K562 (cell line): ENCODE data around the gene ELK1. TPM values are rescaled to one million over a fixed set of nuclear protein-coding genes. Genes with fewer than 3 reads are reported as not detected.
A peak's percentile ranks its signal among the peaks of the same experiment; 100 is the strongest.

ENCODE experiments used
- BCOR ChIP-seq: fragments of 450-650 bp; IDR thresholded peaks from 2 replicates; pipeline ENCODE4 v1.6.1; 2016
- BHLHE40 ChIP-seq: IDR thresholded peaks from 2 replicates; pipeline ENCODE4 v1.6.1; 2011; ENCODE audit warnings: low read length, improper control_type of control experiment
- CAMTA2 ChIP-seq: fragments of 250-450 bp; sonication (Bioruptor Pico); conservative IDR thresholded peaks from 2 replicates; pipeline ENCODE4 v1.5.1; 2022
- CREB3 ChIP-seq: fragments of 450-650 bp; conservative IDR thresholded peaks from 2 replicates; pipeline ENCODE4 v1.6.1; 2016; ENCODE audit warnings: missing genetic modification characterization, low read depth, mild to moderate bottlenecking, missing compliant biosample characterization, moderate library complexity
- DMBX1 ChIP-seq: fragments of 250-450 bp; sonication (Bioruptor Pico); IDR thresholded peaks from 2 replicates; pipeline ENCODE4 v1.8.0; 2022; ENCODE audit warnings: inconsistent platforms, mild to moderate bottlenecking, moderate library complexity, borderline replicate concordance
- DPF2 ChIP-seq: fragments of 450-650 bp; IDR thresholded peaks from 2 replicates; pipeline ENCODE4 v1.6.1; 2016
- GTF3C2 ChIP-seq: IDR thresholded peaks from 3 replicates; pipeline ENCODE4 v1.6.1; 2011; ENCODE audit warnings: borderline replicate concordance, mild to moderate bottlenecking, moderate library complexity; ENCODE audit not compliant: insufficient read length; ENCODE audit errors: extremely low read depth
- HES1 ChIP-seq: fragments of 450-650 bp; IDR thresholded peaks from 2 replicates; pipeline ENCODE4 v1.6.1; 2016; ENCODE audit warnings: low read depth, mild to moderate bottlenecking, moderate library complexity
- KAT7 ChIP-seq: sonication (generic); formaldehyde crosslinking; IDR thresholded peaks from 2 replicates; pipeline ENCODE4 v1.8.0; 2022; ENCODE audit warnings: missing genetic modification reagents, mild to moderate bottlenecking, borderline replicate concordance
- MAFK ChIP-seq: IDR thresholded peaks from 2 replicates; pipeline ENCODE4 v1.6.1; 2011; ENCODE audit warnings: low read length, improper control_type of control experiment
- MECOM ChIP-seq: fragments of 250-450 bp; sonication (Bioruptor Pico); IDR thresholded peaks from 2 replicates; pipeline ENCODE4 v1.8.0; 2022; ENCODE audit warnings: inconsistent platforms
- MTA3 ChIP-seq: fragments of 450-650 bp; formaldehyde crosslinking; IDR thresholded peaks from 2 replicates; pipeline ENCODE4 v1.6.1; 2017; ENCODE audit warnings: mild to moderate bottlenecking, borderline replicate concordance
- PHTF2 ChIP-seq: fragments of 250-450 bp; sonication (Bioruptor Pico); IDR thresholded peaks from 2 replicates; pipeline ENCODE4 v1.5.0; 2021; ENCODE audit warnings: mild to moderate bottlenecking
- RFX7 ChIP-seq: fragments of 250-450 bp; sonication (Bioruptor Pico); IDR thresholded peaks from 2 replicates; pipeline ENCODE4 v1.5.1; 2021; ENCODE audit warnings: mild to moderate bottlenecking
- SAFB2 ChIP-seq: fragments of 200-400 bp; formaldehyde crosslinking; IDR thresholded peaks from 2 replicates; pipeline ENCODE4 v1.6.1; 2018; ENCODE audit warnings: borderline replicate concordance, low read length, low read depth, moderate library complexity; ENCODE audit not compliant: severe bottlenecking
- SMARCA4 ChIP-seq: fragments of 450-650 bp; IDR thresholded peaks from 2 replicates; pipeline ENCODE4 v1.6.1; 2016
- TCFL5 ChIP-seq: fragments of 250-450 bp; sonication (Bioruptor Pico); conservative IDR thresholded peaks from 2 replicates; pipeline ENCODE4 v1.6.1; 2021; ENCODE audit warnings: mild to moderate bottlenecking, moderate library complexity, matching md5 sums
- ZBTB2 ChIP-seq: fragments of 450-650 bp; IDR thresholded peaks from 2 replicates; pipeline ENCODE4 v1.6.1; 2016; ENCODE audit warnings: antibody characterized with exemption
- ZNF316 ChIP-seq: fragments of 450-650 bp; IDR thresholded peaks from 2 replicates; pipeline ENCODE4 v1.6.1; 2016
- ZNF347 ChIP-seq: fragments of 450-650 bp; formaldehyde crosslinking; IDR thresholded peaks from 2 replicates; pipeline ENCODE4 v1.4.0; 2020; ENCODE audit warnings: low read depth, mild to moderate bottlenecking, moderate library complexity
- ZNF592 ChIP-seq: fragments of 450-650 bp; IDR thresholded peaks from 2 replicates; pipeline ENCODE4 v1.6.1; 2017; ENCODE audit warnings: antibody characterized with exemption, mild to moderate bottlenecking
- polyA plus RNA-seq, 8 experiments: library from polyadenylated mRNA; depleted of rRNA in 4 of 8; stranded (reverse) in 5 of 8; unstranded in 3 of 8; fragments of >200 nt; fragmentation: Nextera tagmentation in 2 of 8; fragmentation: Illumina TruSeq in 1 of 8; extraction: Ambion mirVana in 2 of 8; extraction: Trizol in 1 of 8; gene quantifications; 2 replicates each; pipeline versions ENCODE4 v1.2.1 to v1.2.3, GENCODE V29; 2011 to 2014; ENCODE audit warnings: inconsistent platforms in 1 of 8, missing spikeins in 1 of 8
- total RNA-seq, 7 experiments: library from RNA; depleted of rRNA in 6 of 7; stranded (reverse); fragments of >200 nt in 6 of 7; fragmentation: Illumina TruSeq in 2 of 7; extraction: Trizol in 2 of 7; gene quantifications; 2 replicates each; pipeline versions ENCODE4 v1.2.1 to v1.2.3, GENCODE V29; 2011 to 2021; ENCODE audit warnings: low replicate concordance in 1 of 7

ELK1 gene
- total and polyA plus RNA-seq, 9 of the 15 experiments (the other 6 are each of a cell fraction or from before 2014, with no cell fraction given): 4.4 to 74.9 (median 26.5) TPM

GRCh38 chrX:47664737-47665136, 14.4 kb upstream of the ELK1 start (continued):
- no peak for TF ChIP-seq HES1
- no peak for TF ChIP-seq PHTF2
- TF ChIP-seq SAFB2: no peak
- TF ChIP-seq SMARCA4: peak; percentile 45; the same call in 1 of the 2 replicates
- no peak for TF ChIP-seq BCOR
- no peak for TF ChIP-seq ZNF347 (CRISPR knock-in tag)
- TF ChIP-seq CAMTA2: no peak
- peak; percentile 46; the same call in 1 of the 2 replicates for TF ChIP-seq ZNF592
- TF ChIP-seq GTF3C2: no peak
- no peak for TF ChIP-seq MECOM (CRISPR knock-in tag)
- peak; percentile 26; the same call in 1 of the 2 replicates for TF ChIP-seq MAFK
- no peak for TF ChIP-seq CREB3 (tag)
- TF ChIP-seq MTA3: peak; percentile 43; the same call in 1 of the 2 replicates
- TF ChIP-seq ZNF316: peak; percentile 82
- TF ChIP-seq DPF2: peak; percentile 61; the same call in 1 of the 2 replicates
- no peak for TF ChIP-seq TCFL5 (CRISPR knock-in tag)
- no peak for TF ChIP-seq RFX7 (CRISPR knock-in tag)
- TF ChIP-seq KAT7 (CRISPR knock-in tag): no peak
- no peak for TF ChIP-seq BHLHE40
- no peak for TF ChIP-seq ZBTB2
- peak; percentile 64; the same call in 1 of the 2 replicates for TF ChIP-seq DMBX1 (CRISPR knock-in tag)
